K562 (cell line): Measurements from ENCODE around the gene EXOC3L1. TPM values are rescaled to one million over a fixed set of nuclear protein-coding genes. Genes with fewer than 3 reads are reported as not detected.

Experiments
- ATAC-seq: fragments of 200-7000 bp; cut with Tn5 transposase; 3 replicates; pipeline ENCODE4 v1.9.1; 2020; ENCODE audit warnings: moderate library complexity
- BruUV-seq: library from RNA; stranded (reverse); fragments of 400-500 nt; replicated peaks from 2 replicates; lab custom pipeline; 2021; lab: Mats Ljungman, UMichigan
- CTCF ChIA-PET: fragments of 300-600 bp; formaldehyde crosslinking; extraction: SDS; loops from one replicate; lab custom pipeline; 2021; ENCODE audit warnings: low intra/inter-chr PET ratio; lab: Yijun Ruan, JAX
- POLR2A ChIA-PET: fragments of 300-600, 350-650 bp; sonication (Branson Sonifier 250); formaldehyde crosslinking; extraction: SDS; loops from one replicate; lab custom pipeline; 2021; ENCODE audit warnings: antibody characterized with exemption, inconsistent platforms; lab: Yijun Ruan, JAX
- DNase-seq, 4 experiments: peaks; one replicate each; pipeline versions ENCODE4 v3.0.0 to v3.0.0-alpha.2; 2011 to 2018; ENCODE audit warnings: low spot score in 3 of 4, mixed read lengths in 3 of 4; ENCODE audit errors: extremely low read depth in 1 of 4
- FAIRE-seq: peaks from 2 replicates; lab custom pipeline; 2011; peaks lifted over from hg19 to GRCh38; lab: Jason Lieb, UNC
- H2AFZ ChIP-seq: 2 replicates; pipeline ENCODE4 v1.6.0; 2011; ENCODE audit warnings: low read depth, low read length, control low read depth, inconsistent platforms
- H3K27ac ChIP-seq: fragments of 200-600 bp; 3 replicates; pipeline ENCODE4 v1.8.0; 2011; ENCODE audit warnings: low read depth, mild to moderate bottlenecking, control low read depth, inconsistent platforms, low read length, moderate library complexity, mixed read lengths; ENCODE audit errors: extremely low read depth
- H3K27me3 ChIP-seq, 2 experiments: fragments of 300-600 bp in 1 of 2; 2 replicates in 1 of 2; 3 replicates in 1 of 2; pipeline versions ENCODE4 v1.6.0 to v1.8.0; 2011; ENCODE audit warnings: inconsistent platforms in 2 of 2, low read length in 2 of 2, mild to moderate bottlenecking in 1 of 2, mixed read lengths in 1 of 2, moderate library complexity in 1 of 2; ENCODE audit not compliant: control insufficient read depth in 2 of 2, insufficient read depth in 2 of 2
- H3K36me3 ChIP-seq: fragments of 300-600 bp; 3 replicates; pipeline ENCODE4 v1.8.0; 2011; ENCODE audit warnings: mild to moderate bottlenecking, low read length, inconsistent platforms; ENCODE audit not compliant: control insufficient read depth, insufficient read depth
- H3K4me1 ChIP-seq, 2 experiments: fragments of 200-600 bp in 1 of 2; replicated peaks in 1 of 2; 2 replicates in 1 of 2; 3 replicates in 1 of 2; pipeline versions ENCODE4 v1.5.1 to v1.8.0; 2011; ENCODE audit warnings: inconsistent platforms in 2 of 2, low read length in 2 of 2, mild to moderate bottlenecking in 1 of 2, mixed read lengths in 1 of 2, moderate library complexity in 1 of 2; ENCODE audit not compliant: control insufficient read depth in 2 of 2, insufficient read depth in 2 of 2
- H3K4me2 ChIP-seq: 2 replicates; pipeline ENCODE4 v1.6.1; 2011; ENCODE audit warnings: low read length, control low read depth, inconsistent platforms, mixed read lengths; ENCODE audit not compliant: insufficient read depth
- H3K4me3 ChIP-seq: fragments of 200-600 bp; sonication (generic), shearing (Covaris generic); 2 replicates; pipeline ENCODE4 v1.5.1; 2016; ENCODE audit warnings: control low read depth, inconsistent platforms
- H3K79me2 ChIP-seq: fragments of 200-600 bp; 3 replicates; pipeline ENCODE4 v1.8.0; 2011; ENCODE audit warnings: low read length, inconsistent platforms; ENCODE audit not compliant: control insufficient read depth, insufficient read depth
- H3K9ac ChIP-seq, 2 experiments: 2 replicates each; pipeline versions ENCODE4 v1.6.0 to v1.6.1; 2011; ENCODE audit warnings: low read depth in 2 of 2, low read length in 2 of 2, control low read depth in 1 of 2, inconsistent platforms in 1 of 2, mild to moderate bottlenecking in 1 of 2, mixed read lengths in 1 of 2; ENCODE audit not compliant: insufficient read depth in 1 of 2
- H3K9me1 ChIP-seq: one replicate; pipeline ENCODE4 v1.6.0; 2011; ENCODE audit warnings: inconsistent platforms, mild to moderate bottlenecking, low read length, moderate library complexity; ENCODE audit not compliant: control insufficient read depth, insufficient read depth
- H3K9me3 ChIP-seq: replicated peaks from 2 replicates; pipeline ENCODE4 v1.5.1; 2011; ENCODE audit warnings: low read depth, low read length, inconsistent platforms; ENCODE audit not compliant: control insufficient read depth, insufficient read depth
- H4K20me1 ChIP-seq: replicated peaks from 2 replicates; pipeline ENCODE4 v1.6.1; 2011; ENCODE audit warnings: low read length, inconsistent platforms, mixed read lengths; ENCODE audit not compliant: control insufficient read depth, insufficient read depth
- ARID1B ChIP-seq: fragments of 450-650 bp; IDR thresholded peaks from 2 replicates; pipeline ENCODE4 v1.6.1; 2016; ENCODE audit warnings: antibody characterized with exemption, mild to moderate bottlenecking, inconsistent platforms
- CBFA2T3 ChIP-seq: fragments of 450-650 bp; IDR thresholded peaks from 2 replicates; pipeline ENCODE4 v1.6.1; 2017
- CBX1 ChIP-seq: sonication (generic); IDR thresholded peaks from 2 replicates; pipeline ENCODE4 v1.6.1; 2016; ENCODE audit warnings: antibody characterized with exemption, low read depth, mild to moderate bottlenecking
- CTCF ChIP-seq, 3 experiments: IDR thresholded peaks in 2 of 3; conservative IDR thresholded peaks in 1 of 3; 2 replicates each; pipeline ENCODE4 v1.5.1; 2011 to 2012; ENCODE audit warnings: low read length in 3 of 3, mild to moderate bottlenecking in 3 of 3, control low read depth in 2 of 3, improper control_type of control experiment in 1 of 3, inconsistent platforms in 1 of 3, low read depth in 1 of 3, mixed read lengths in 1 of 3, moderate library complexity in 1 of 3; ENCODE audit not compliant: insufficient read depth in 2 of 3
- HBP1 ChIP-seq: fragments of 450-650 bp; formaldehyde crosslinking; IDR thresholded peaks from 2 replicates; pipeline ENCODE4 v1.4.0; 2022; ENCODE audit warnings: missing genetic modification characterization
- HMG20B ChIP-seq: fragments of 250-450 bp; sonication (Bioruptor Pico); IDR thresholded peaks from 2 replicates; pipeline ENCODE4 v1.5.0; 2021; ENCODE audit warnings: mild to moderate bottlenecking
- POLR2AphosphoS2 ChIP-seq: IDR thresholded peaks from 2 replicates; pipeline ENCODE4 v1.6.1; 2012; ENCODE audit warnings: low read length, improper control_type of control experiment
- POLR2G ChIP-seq: fragments of 200-400 bp; formaldehyde crosslinking; IDR thresholded peaks from 2 replicates; pipeline ENCODE4 v1.6.1; 2017; ENCODE audit warnings: low read depth, mild to moderate bottlenecking, antibody characterized with exemption, low read length, moderate library complexity
- RBFOX2 ChIP-seq: fragments of 200-400 bp; formaldehyde crosslinking; IDR thresholded peaks from 2 replicates; pipeline ENCODE4 v1.6.1; 2017; ENCODE audit warnings: low read depth, mild to moderate bottlenecking, low read length, moderate library complexity
- RFX7 ChIP-seq: fragments of 250-450 bp; sonication (Bioruptor Pico); IDR thresholded peaks from 2 replicates; pipeline ENCODE4 v1.5.1; 2021; ENCODE audit warnings: mild to moderate bottlenecking
- SMAD1 ChIP-seq: fragments of 150-350 bp; IDR thresholded peaks from 2 replicates; pipeline ENCODE4 v1.6.1; 2014; ENCODE audit warnings: low read length, low read depth; ENCODE audit not compliant: partially characterized antibody
- TAF1 ChIP-seq: IDR thresholded peaks from 2 replicates; pipeline ENCODE4 v1.6.1; 2011; ENCODE audit warnings: mild to moderate bottlenecking, low read length, moderate library complexity; ENCODE audit not compliant: insufficient read depth, control insufficient read depth, severe bottlenecking; ENCODE audit errors: extremely low read depth
- TAF7 ChIP-seq: fragments of 450-650 bp; IDR thresholded peaks from 2 replicates; pipeline ENCODE4 v1.6.1; 2016; ENCODE audit warnings: missing genetic modification characterization, missing compliant biosample characterization
- ZNF586 ChIP-seq: fragments of 450-650 bp; formaldehyde crosslinking; conservative IDR thresholded peaks from 2 replicates; pipeline ENCODE4 v1.4.0; 2020; ENCODE audit warnings: mild to moderate bottlenecking, moderate library complexity
- ZNF592 ChIP-seq: fragments of 450-650 bp; IDR thresholded peaks from 2 replicates; pipeline ENCODE4 v1.6.1; 2017; ENCODE audit warnings: antibody characterized with exemption, mild to moderate bottlenecking
- WGBS: fragments of 100-300 bp; shearing (Covaris generic); methylation state at CpG from one replicate; pipeline ENCODE4 v1.1.6; 2016; ENCODE audit warnings: low coverage, mixed read lengths; ENCODE audit not compliant: insufficient coverage; ENCODE audit errors: missing lambda C conversion rate; 5-methylcytosine and 5-hydroxymethylcytosine counted together
- in situ Hi-C: fragments of 300-500 bp; cut with MboI; formaldehyde crosslinking; loops from 4 replicates; pipeline ENCODE4 v1.15.0; 2018; ENCODE audit warnings: inconsistent platforms, mixed read lengths
- intact Hi-C: fragments of 100-400 bp; cut with micrococcal nuclease; formaldehyde crosslinking; loops from 2 replicates; pipeline ENCODE4 v1.14.2; 2022
- polyA plus RNA-seq, 8 experiments: library from polyadenylated mRNA; depleted of rRNA in 4 of 8; stranded (reverse) in 5 of 8; unstranded in 3 of 8; fragments of >200 nt; fragmentation: Nextera tagmentation in 2 of 8; fragmentation: Illumina TruSeq in 1 of 8; extraction: Ambion mirVana in 2 of 8; extraction: Trizol in 1 of 8; gene quantifications; 2 replicates each; pipeline versions ENCODE4 v1.2.1 to v1.2.3, GENCODE V29; 2011 to 2014; ENCODE audit warnings: inconsistent platforms in 1 of 8, missing spikeins in 1 of 8
- total RNA-seq, 7 experiments: library from RNA; depleted of rRNA in 6 of 7; stranded (reverse); fragments of >200 nt in 6 of 7; fragmentation: Illumina TruSeq in 2 of 7; extraction: Trizol in 2 of 7; gene quantifications; 2 replicates each; pipeline versions ENCODE4 v1.2.1 to v1.2.3, GENCODE V29; 2011 to 2021; ENCODE audit warnings: low replicate concordance in 1 of 7

The EXOC3L1 gene
- total and polyA plus RNA-seq, 9 of the 15 experiments (the other 6 are each of a cell fraction or from before 2014, with no cell fraction given): 0.08 TPM; not detected in 8

GRCh38 chr16:67194260-67194659, 4.3 kb upstream of the EXOC3L1 start:
- 64% methylated on average over 5 of the region's 6 CpGs for WGBS
- H2AFZ ChIP-seq: no peak overlapping the region
- POLR2A ChIA-PET: interaction anchor here (0.8 to 1.2 kb wide), 2 partner anchors 9 to 177 kb away, joined by 3 to 4 read pairs; no protein-coding TSS in a partner anchor
- peaks cover 38 to 69% of the 10 kb centered on the region in 2 experiments for H3K4me1 ChIP-seq
- intact Hi-C loops (loop anchor here (5.0 kb wide), 1 partner anchor 33 kb away; the partner anchor contains the start of gene TMEM208), in situ Hi-C loops (no loop called here)
- FAIRE-seq: no peak
- H3K9ac ChIP-seq: peak overlapping the region; percentile 74 to 88; a peak in 3 of 4 replicates
- no peak overlapping the region for H3K4me3 ChIP-seq
- H4K20me1 ChIP-seq: no peaks in the 10 kb centered on the region
- no peak for DNase-seq
- peak overlapping the region; percentile 17; the same call in 1 of the 3 replicates for H3K27ac ChIP-seq
- no TSS peak for BruUV-seq
- no peaks in the 10 kb centered on the region for H3K9me3 ChIP-seq
- no peaks in the 10 kb centered on the region for H3K27me3 ChIP-seq
- CTCF ChIA-PET: no interaction called here
- H3K9me1 ChIP-seq: no peaks in the 10 kb centered on the region
- no peak for ATAC-seq
- H3K4me2 ChIP-seq: peak overlapping the region; percentile 97; the same call in 1 of the 2 replicates
- peaks cover 63% of the 10 kb centered on the region for H3K36me3 ChIP-seq
- peaks cover 46% of the 10 kb centered on the region for H3K79me2 ChIP-seq
- TF ChIP-seq SMAD1 (no peak), CTCF (IDR thresholded peaks at IDR 0.05 in 2 of 3, conservative IDR thresholded peaks at IDR 0.05 in 1 of 3; ENCODE audit: insufficient read depth in 2 of 3, low read depth in 1 of 3, low read length in 3 of 3) (no peak), HMG20B (CRISPR knock-in tag) (no peak), ZNF586 (CRISPR knock-in tag) (no peak), ZNF592 (0 out of 2 replicates have a peak, but pooled peaks have one; percentile 18), CBFA2T3 (peak; percentile 41; the same call in 1 of the 2 replicates), TAF1 (no peak), POLR2G (peak; percentile 40; the same call in 1 of the 2 replicates), CBX1 (no peak), TAF7 (tag) (no peak), HBP1 (CRISPR knock-in tag) (no peak), POLR2AphosphoS2 (no peak), ARID1B (0 out of 2 replicates have a peak, but pooled peaks have one; percentile 20), RBFOX2 (0 out of 2 replicates have a peak, but pooled peaks have one; percentile 15), RFX7 (CRISPR knock-in tag) (no peak)
